HepG2 (cell line): ENCODE measurements around the gene RHBDL1. TPM values are rescaled to one million over a fixed set of nuclear protein-coding genes. Genes with fewer than 3 reads are reported as not detected.
A peak's percentile ranks its signal among the peaks of the same experiment; 100 is the strongest.

ENCODE experiments used
- BRD4 ChIP-seq: sonication (generic); formaldehyde crosslinking; IDR thresholded peaks from 2 replicates; pipeline ENCODE4 v1.4.0; 2020; ENCODE audit warnings: missing genetic modification reagents
- CHD4 ChIP-seq: fragments of 200-600 bp; sonication (generic); IDR thresholded peaks from 2 replicates; pipeline ENCODE4 v1.7.0; 2017; ENCODE audit warnings: mild to moderate bottlenecking, low read length, borderline replicate concordance
- GABPB1 ChIP-seq: IDR thresholded peaks from 2 replicates; pipeline ENCODE4 v1.6.1; 2016; ENCODE audit warnings: mild to moderate bottlenecking, missing genetic modification reagents, moderate library complexity, missing compliant biosample characterization
- GRHL1 ChIP-seq: sonication (generic); formaldehyde crosslinking; conservative IDR thresholded peaks from 2 replicates; pipeline ENCODE4 v1.8.0; 2022; ENCODE audit warnings: missing genetic modification reagents
- HOXD1 ChIP-seq: sonication (generic); formaldehyde crosslinking; IDR thresholded peaks from 2 replicates; pipeline ENCODE4 v1.5.0; 2020; ENCODE audit warnings: missing genetic modification reagents
- IKZF4 ChIP-seq: sonication (generic); formaldehyde crosslinking; IDR thresholded peaks from 2 replicates; pipeline ENCODE4 v1.5.1; 2020; ENCODE audit warnings: borderline replicate concordance, mild to moderate bottlenecking, low read depth, missing genetic modification reagents; ENCODE audit errors: not compliant biosample characterization
- KDM5A ChIP-seq: fragments of 200-600 bp; sonication (generic); IDR thresholded peaks from 2 replicates; pipeline ENCODE4 v1.7.0; 2018; ENCODE audit warnings: antibody characterized with exemption, mild to moderate bottlenecking, low read length, borderline replicate concordance
- MEF2D ChIP-seq: sonication (generic); formaldehyde crosslinking; IDR thresholded peaks from 2 replicates; pipeline ENCODE4 v1.5.1; 2020; ENCODE audit warnings: mild to moderate bottlenecking, missing genetic modification reagents
- MIER3 ChIP-seq: IDR thresholded peaks from 2 replicates; pipeline ENCODE4 v1.6.1; 2016; ENCODE audit warnings: missing compliant biosample characterization, borderline replicate concordance
- REPIN1 ChIP-seq: sonication (generic); formaldehyde crosslinking; IDR thresholded peaks from 2 replicates; pipeline ENCODE4 v1.8.0; 2022; ENCODE audit warnings: missing genetic modification reagents, low read depth, mild to moderate bottlenecking, borderline replicate concordance
- TEAD2 ChIP-seq: sonication (generic); formaldehyde crosslinking; IDR thresholded peaks from 2 replicates; pipeline ENCODE4 v1.9.0; 2021; ENCODE audit warnings: missing genetic modification reagents
- ZBTB4 ChIP-seq: sonication (generic); formaldehyde crosslinking; IDR thresholded peaks from 2 replicates; pipeline ENCODE4 v1.4.0; 2020; ENCODE audit warnings: missing genetic modification reagents, mild to moderate bottlenecking, borderline replicate concordance
- ZNF335 ChIP-seq: sonication (generic); formaldehyde crosslinking; IDR thresholded peaks from 2 replicates; pipeline ENCODE4 v1.4.0; 2020; ENCODE audit warnings: missing genetic modification reagents
- ZNF33B ChIP-seq: sonication (generic); formaldehyde crosslinking; IDR thresholded peaks from 2 replicates; pipeline ENCODE4 v1.5.1; 2020; ENCODE audit warnings: mild to moderate bottlenecking, missing genetic modification reagents
- ZNF564 ChIP-seq: sonication (generic); formaldehyde crosslinking; IDR thresholded peaks from 2 replicates; pipeline ENCODE4 v1.8.1; 2023; ENCODE audit warnings: mild to moderate bottlenecking, missing genetic modification reagents
- ZNF598 ChIP-seq: sonication (generic); formaldehyde crosslinking; IDR thresholded peaks from 2 replicates; pipeline ENCODE4 v1.5.1; 2020; ENCODE audit warnings: mild to moderate bottlenecking, missing genetic modification reagents, borderline replicate concordance
- ZNF672 ChIP-seq: sonication (generic); formaldehyde crosslinking; IDR thresholded peaks from 2 replicates; pipeline ENCODE4 v1.8.1; 2022; ENCODE audit warnings: missing genetic modification reagents
- ZNF777 ChIP-seq: sonication (generic); formaldehyde crosslinking; IDR thresholded peaks from 2 replicates; pipeline ENCODE4 v1.4.0; 2020; ENCODE audit warnings: missing genetic modification reagents
- polyA plus RNA-seq, 8 experiments: library from polyadenylated mRNA; depleted of rRNA in 3 of 8; stranded (reverse) in 7 of 8; unstranded in 1 of 8; fragments of >200 nt; fragmentation: Illumina TruSeq in 4 of 8; extraction: Trizol in 4 of 8; gene quantifications; 2 replicates each; pipeline versions ENCODE4 v1.2.1 to v1.2.3, GENCODE V29; 2011 to 2016; ENCODE audit warnings: low read depth in 4 of 8, missing spikeins in 1 of 8, mixed read lengths in 1 of 8; ENCODE audit not compliant: insufficient read depth in 1 of 8
- total RNA-seq, 5 experiments: library from RNA; depleted of rRNA; stranded (reverse); fragments of >200 nt; fragmentation: Illumina TruSeq; extraction: Trizol; gene quantifications; 2 replicates each; pipeline ENCODE4 v1.2.3, GENCODE V29; 2016; ENCODE audit warnings: low read depth in 1 of 5
- TF ChIP-seq, protein P1 (sequence below): sonication (generic); formaldehyde crosslinking; IDR thresholded peaks from 2 replicates; pipeline ENCODE4 v1.4.0; 2020; ENCODE audit warnings: mild to moderate bottlenecking, missing genetic modification reagents, borderline replicate concordance
- TF ChIP-seq, protein P2 (sequence below): sonication (generic); formaldehyde crosslinking; IDR thresholded peaks from 2 replicates; pipeline ENCODE4 v1.9.0; 2021; ENCODE audit warnings: missing genetic modification reagents, borderline replicate concordance

Gene RHBDL1
- total and polyA plus RNA-seq, 2 of the 13 experiments (the other 11 are each of a cell fraction or from before 2014, with no cell fraction given) = 1.8 to 3.8 TPM

- TF ChIP-seq ZBTB4 (CRISPR knock-in tag) (no peak), GABPB1 (CRISPR knock-in tag) (peak; percentile 60; the same call in 1 of the 2 replicates), CHD4 (no peak), GRHL1 (CRISPR knock-in tag) (no peak), ZNF598 (no peak), BRD4 (no peak), REPIN1 (CRISPR knock-in tag) (no peak), TEAD2 (CRISPR knock-in tag) (0 out of 2 replicates have a peak, but pooled peaks have one; percentile 62), HOXD1 (CRISPR knock-in tag) (0 out of 2 replicates have a peak, but pooled peaks have one; percentile 66), MIER3 (CRISPR knock-in tag) (no peak), MEF2D (CRISPR knock-in tag) (no peak), ZNF33B (peak; percentile 67; the same call in 1 of the 2 replicates), ZNF564 (CRISPR knock-in tag) (0 out of 2 replicates have a peak, but pooled peaks have one; percentile 47), KDM5A (no peak), ZNF672 (CRISPR knock-in tag) (no peak), ZNF777 (CRISPR knock-in tag) (peak; percentile 66), IKZF4 (CRISPR knock-in tag) (peak; percentile 97), ZNF335 (CRISPR knock-in tag) (no peak)
- TF ChIP-seq, protein P1, sequence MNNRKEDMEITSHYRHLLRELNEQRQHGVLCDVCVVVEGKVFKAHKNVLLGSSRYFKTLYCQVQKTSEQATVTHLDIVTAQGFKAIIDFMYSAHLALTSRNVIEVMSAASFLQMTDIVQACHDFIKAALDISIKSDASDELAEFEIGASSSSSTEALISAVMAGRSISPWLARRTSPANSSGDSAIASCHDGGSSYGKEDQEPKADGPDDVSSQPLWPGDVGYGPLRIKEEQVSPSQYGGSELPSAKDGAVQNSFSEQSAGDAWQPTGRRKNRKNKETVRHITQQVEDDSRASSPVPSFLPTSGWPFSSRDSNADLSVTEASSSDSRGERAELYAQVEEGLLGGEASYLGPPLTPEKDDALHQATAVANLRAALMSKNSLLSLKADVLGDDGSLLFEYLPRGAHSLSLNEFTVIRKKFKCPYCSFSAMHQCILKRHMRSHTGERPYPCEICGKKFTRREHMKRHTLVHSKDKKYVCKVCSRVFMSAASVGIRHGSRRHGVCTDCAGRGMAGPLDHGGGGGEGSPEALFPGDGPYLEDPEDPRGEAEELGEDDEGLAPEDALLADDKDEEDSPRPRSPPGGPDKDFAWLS (CRISPR knock-in tag) = no peak
- TF ChIP-seq, protein P2, sequence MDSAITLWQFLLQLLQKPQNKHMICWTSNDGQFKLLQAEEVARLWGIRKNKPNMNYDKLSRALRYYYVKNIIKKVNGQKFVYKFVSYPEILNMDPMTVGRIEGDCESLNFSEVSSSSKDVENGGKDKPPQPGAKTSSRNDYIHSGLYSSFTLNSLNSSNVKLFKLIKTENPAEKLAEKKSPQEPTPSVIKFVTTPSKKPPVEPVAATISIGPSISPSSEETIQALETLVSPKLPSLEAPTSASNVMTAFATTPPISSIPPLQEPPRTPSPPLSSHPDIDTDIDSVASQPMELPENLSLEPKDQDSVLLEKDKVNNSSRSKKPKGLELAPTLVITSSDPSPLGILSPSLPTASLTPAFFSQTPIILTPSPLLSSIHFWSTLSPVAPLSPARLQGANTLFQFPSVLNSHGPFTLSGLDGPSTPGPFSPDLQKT (CRISPR knock-in tag) = no peak
Measured at GRCh38 chr16:700684-701584, 25.5 kb downstream of the RHBDL1 start (continued).
